ENCODE data around the gene CEP295NL. TPM values are rescaled to one million over a fixed set of nuclear protein-coding genes. Genes with fewer than 3 reads are reported as not detected.

The CEP295NL gene
- total and polyA plus RNA-seq, 2 of the 13 experiments (the other 11 are each of a cell fraction or from before 2014, with no cell fraction given), result not detected

GRCh38 chr17:78862073-78863023 is 40.7 kb downstream of the CEP295NL start (continued):
- TF ChIP-seq TBL1XR1 (IDR thresholded peaks at IDR 0.05; ENCODE audit: borderline replicate concordance, low read length, partially characterized antibody) (no peak), MAX (IDR thresholded peaks at IDR 0.05) (peak; percentile 21; the same call in 1 of the 2 replicates), FOSL2 (CRISPR knock-in tag; IDR thresholded peaks at IDR 0.05) (peak; percentile 72), HOMEZ (CRISPR knock-in tag; IDR thresholded peaks at IDR 0.05; ENCODE audit: low read depth) (0 out of 2 replicates have a peak, but pooled peaks have one; percentile 47), MAZ (IDR thresholded peaks at IDR 0.05; ENCODE audit: borderline replicate concordance, low read depth, low read length) (peak; percentile 32; the same call in 1 of the 2 replicates), MAZ (CRISPR knock-in tag; IDR thresholded peaks at IDR 0.05; ENCODE audit: low read depth) (no peak), CCAR2 (optimal IDR thresholded peaks at IDR 0.05; ENCODE audit: low read depth, low read length) (no peak), SAP130 (CRISPR knock-in tag; IDR thresholded peaks at IDR 0.05; ENCODE audit: low read depth) (peak; percentile 39), GZF1 (CRISPR knock-in tag; IDR thresholded peaks at IDR 0.05) (no peak), ZNF816 (CRISPR knock-in tag; IDR thresholded peaks at IDR 0.05; ENCODE audit: borderline replicate concordance) (0 out of 2 replicates have a peak, but pooled peaks have one; percentile 31), ZNF766 (CRISPR knock-in tag; IDR thresholded peaks at IDR 0.05; ENCODE audit: borderline replicate concordance) (no peak), ZSCAN25 (CRISPR knock-in tag; IDR thresholded peaks at IDR 0.05) (peak; percentile 89), TBX3 (IDR thresholded peaks at IDR 0.05; ENCODE audit: borderline replicate concordance) (no peak), ZNF761 (CRISPR knock-in tag; conservative IDR thresholded peaks at IDR 0.05) (no peak), ZBTB38 (CRISPR knock-in tag; IDR thresholded peaks at IDR 0.05) (peak; percentile 87), ZNF143 (CRISPR knock-in tag; IDR thresholded peaks at IDR 0.05) (no peak), ZSCAN12 (CRISPR knock-in tag; IDR thresholded peaks at IDR 0.05) (no peak), LCORL (IDR thresholded peaks at IDR 0.05) (no peak), LCORL (CRISPR knock-in tag; IDR thresholded peaks at IDR 0.05) (no peak), HNRNPUL1 (IDR thresholded peaks at IDR 0.05; ENCODE audit: low read depth, low read length) (no peak), JUND (CRISPR knock-in tag; IDR thresholded peaks at IDR 0.05) (0 out of 2 replicates have a peak, but pooled peaks have one; percentile 15), ESRRA (CRISPR knock-in tag; IDR thresholded peaks at IDR 0.05; ENCODE audit: low read depth) (no peak), KDM2A (CRISPR knock-in tag; IDR thresholded peaks at IDR 0.05; ENCODE audit: borderline replicate concordance, low read depth) (0 out of 2 replicates have a peak, but pooled peaks have one; percentile 27), PRPF4 (IDR thresholded peaks at IDR 0.05; ENCODE audit: low read depth, low read length, poor library complexity, severe bottlenecking) (peak; percentile 13)
- TF ChIP-seq, protein P1, sequence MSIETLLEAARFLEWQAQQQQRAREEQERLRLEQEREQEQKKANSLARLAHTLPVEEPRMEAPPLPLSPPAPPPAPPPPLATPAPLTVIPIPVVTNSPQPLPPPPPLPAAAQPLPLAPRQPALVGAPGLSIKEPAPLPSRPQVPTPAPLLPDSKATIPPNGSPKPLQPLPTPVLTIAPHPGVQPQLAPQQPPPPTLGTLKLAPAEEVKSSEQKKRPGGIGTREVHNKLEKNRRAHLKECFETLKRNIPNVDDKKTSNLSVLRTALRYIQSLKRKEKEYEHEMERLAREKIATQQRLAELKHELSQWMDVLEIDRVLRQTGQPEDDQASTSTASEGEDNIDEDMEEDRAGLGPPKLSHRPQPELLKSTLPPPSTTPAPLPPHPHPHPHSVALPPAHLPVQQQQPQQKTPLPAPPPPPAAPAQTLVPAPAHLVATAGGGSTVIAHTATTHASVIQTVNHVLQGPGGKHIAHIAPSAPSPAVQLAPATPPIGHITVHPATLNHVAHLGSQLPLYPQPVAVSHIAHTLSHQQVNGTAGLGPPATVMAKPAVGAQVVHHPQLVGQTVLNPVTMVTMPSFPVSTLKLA (IDR thresholded peaks at IDR 0.05), result peak; percentile 36; the same call in 1 of the 2 replicates
- TF ChIP-seq, protein P2, sequence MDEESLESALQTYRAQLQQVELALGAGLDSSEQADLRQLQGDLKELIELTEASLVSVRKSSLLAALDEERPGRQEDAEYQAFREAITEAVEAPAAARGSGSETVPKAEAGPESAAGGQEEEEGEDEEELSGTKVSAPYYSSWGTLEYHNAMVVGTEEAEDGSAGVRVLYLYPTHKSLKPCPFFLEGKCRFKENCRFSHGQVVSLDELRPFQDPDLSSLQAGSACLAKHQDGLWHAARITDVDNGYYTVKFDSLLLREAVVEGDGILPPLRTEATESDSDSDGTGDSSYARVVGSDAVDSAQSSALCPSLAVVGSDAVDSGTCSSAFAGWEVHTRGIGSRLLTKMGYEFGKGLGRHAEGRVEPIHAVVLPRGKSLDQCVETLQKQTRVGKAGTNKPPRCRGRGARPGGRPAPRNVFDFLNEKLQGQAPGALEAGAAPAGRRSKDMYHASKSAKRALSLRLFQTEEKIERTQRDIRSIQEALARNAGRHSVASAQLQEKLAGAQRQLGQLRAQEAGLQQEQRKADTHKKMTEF (CRISPR knock-in tag; IDR thresholded peaks at IDR 0.05), result peak; percentile 39; the same call in 1 of the 2 replicates

Measured in HepG2 (cell line).